Activated naive CD4-positive, alpha-beta T cell (primary cell): Measurements from ENCODE around the gene PIK3R5.
"Not testable (repeated sequence)": the region's sequence is repeated elsewhere in the genome, so short reads cannot be mapped to it uniquely, and the experiment has no call there.

Source experiments
- DNase-seq, 4 experiments: peaks; one replicate each; lab custom pipeline; 2025; lab: John Stamatoyannopoulos, UW

PIK3R5 gene

DNA sequence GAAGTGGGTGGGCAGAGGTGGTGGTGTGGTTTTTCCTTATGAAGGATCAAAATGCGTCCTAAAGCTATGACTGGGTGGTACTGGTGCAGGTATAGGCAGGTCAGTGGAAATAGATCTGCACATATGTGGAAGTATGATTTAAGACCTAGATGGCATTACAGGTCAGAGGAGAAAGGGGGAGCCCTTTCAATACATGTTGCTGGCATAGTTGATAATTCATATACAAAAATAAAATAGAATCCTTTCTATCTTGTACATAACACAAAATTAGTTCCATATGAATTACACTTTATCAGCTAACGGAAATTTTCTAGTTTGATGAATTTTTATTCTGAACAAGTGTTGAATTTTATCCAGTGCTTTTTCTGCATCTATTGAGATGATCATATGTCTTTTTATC lies 20.8 kb upstream of the PIK3R5 start:
- DNase-seq, result no peak

DNA sequence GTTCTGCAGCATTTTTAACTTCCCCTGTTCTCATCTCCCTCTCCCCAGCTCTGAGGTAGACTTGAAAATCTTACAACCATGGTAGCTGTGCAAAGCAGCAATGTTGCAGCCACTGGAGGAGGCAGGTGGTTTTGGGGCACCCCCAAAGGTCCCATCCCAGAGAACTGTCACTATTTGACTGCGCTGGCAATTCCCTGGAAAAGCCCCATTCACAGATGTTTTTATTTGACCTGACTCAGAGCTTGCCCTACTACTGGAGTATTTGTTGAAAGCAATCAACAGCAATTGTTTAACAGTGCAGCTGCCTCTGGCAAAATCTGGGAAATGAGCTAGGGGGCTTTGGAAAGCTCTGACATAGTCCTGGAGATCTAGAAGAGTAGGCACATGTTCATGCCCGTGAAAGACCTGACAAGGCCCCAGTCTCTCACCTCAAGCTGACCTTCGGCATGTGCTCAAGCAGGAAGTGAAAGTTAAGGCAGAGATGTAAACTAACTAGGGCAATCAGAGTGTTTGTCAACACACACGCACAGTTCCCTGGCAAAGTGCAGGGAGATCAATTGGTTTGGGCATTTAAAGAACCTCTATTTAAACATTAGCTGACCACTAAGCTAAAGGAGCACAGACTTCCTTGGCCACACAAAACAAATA lies 19.7 kb upstream of the PIK3R5 start:
- DNase-seq, result no peak

DNA sequence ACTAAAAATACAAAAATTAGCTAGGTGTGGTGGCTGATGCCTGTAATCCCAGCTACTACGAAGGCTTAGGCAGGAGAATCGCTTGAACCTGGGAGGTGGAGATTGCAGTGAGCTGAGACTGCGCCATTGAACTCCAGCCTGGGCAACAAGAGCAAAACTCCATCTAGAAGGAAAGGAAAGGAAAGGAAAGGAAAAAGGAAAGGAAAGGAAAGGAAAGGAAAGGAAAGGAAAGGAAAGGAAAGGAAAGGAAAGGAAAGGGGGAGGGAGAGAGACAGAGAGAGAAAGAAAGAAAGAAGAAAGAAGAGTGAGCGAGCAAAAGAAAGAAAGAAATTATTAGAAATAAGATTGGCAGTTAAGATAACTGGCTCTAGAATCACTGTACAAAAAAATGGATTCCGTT lies 18.7 kb upstream of the PIK3R5 start:
- not testable (repeated sequence) for DNase-seq

- no peak for DNase-seq
Measured at GRCh38 chr17:8981443-8981842, 15.9 kb upstream of the PIK3R5 start.

DNA sequence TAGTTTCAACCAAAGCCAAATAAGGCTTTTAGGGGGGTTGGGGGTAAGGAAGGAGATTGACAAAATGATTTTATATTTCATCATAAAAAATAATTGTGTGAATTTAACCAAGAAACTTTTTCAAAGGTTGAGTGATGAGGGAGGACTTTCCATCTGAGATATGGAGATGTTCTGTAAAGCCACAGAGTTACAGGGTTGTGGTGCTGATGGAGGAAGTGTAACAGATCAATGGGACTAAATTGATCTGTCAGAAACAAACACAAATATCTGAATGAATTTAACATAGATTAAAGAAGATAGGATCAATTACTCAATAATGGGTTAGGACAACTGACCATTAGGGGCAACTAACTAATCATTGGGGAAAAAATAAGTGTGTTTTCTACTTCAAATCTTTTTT lies 14.2 kb upstream of the PIK3R5 start:
- no peak for DNase-seq

DNA sequence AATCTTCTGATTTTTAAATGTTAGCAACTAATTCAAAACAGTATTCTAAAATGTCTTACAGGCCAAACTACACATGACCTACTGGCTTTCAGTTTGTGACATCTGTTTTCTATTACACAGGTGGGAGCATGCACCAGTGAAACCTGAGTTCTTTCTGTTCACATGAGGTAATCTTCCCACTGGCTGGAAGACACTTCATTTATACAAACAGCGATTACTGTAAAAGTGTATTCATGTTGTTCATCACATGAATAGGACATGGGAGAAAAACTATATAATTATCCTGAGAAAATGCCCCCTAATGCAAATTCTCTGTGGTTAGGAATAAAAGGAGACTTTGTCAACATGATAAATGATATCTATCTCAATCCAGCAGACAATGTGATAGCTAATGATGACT lies 11.1 kb upstream of the PIK3R5 start:
- no peak for DNase-seq

GRCh38 chr17:8975091-8975725 lies 9.7 kb upstream of the PIK3R5 start:
- no peak for DNase-seq

DNA sequence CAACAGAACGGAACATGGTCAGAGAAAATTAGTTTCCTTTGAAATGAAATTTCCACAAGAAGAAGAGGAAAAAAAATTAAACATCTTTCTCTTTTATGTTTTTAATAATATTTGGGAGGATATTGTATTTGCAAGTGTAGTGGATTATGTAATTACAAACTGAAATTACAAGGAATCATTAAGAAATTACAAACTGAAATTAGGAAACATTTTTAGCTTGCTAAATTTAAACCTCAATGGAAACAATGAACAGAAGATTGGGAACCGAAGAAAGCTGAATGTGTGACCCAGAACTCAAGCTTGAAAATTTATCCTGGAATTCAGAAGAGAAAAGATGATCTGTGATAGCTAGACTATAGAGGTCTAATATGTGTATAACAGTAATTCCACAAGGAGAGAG lies 4.4 kb upstream of the PIK3R5 start:
- DNase-seq, result no peak

GRCh38 chr17:8968503-8968902 lies 3.0 kb upstream of the PIK3R5 start:
- DNase-seq, result no peak

DNA sequence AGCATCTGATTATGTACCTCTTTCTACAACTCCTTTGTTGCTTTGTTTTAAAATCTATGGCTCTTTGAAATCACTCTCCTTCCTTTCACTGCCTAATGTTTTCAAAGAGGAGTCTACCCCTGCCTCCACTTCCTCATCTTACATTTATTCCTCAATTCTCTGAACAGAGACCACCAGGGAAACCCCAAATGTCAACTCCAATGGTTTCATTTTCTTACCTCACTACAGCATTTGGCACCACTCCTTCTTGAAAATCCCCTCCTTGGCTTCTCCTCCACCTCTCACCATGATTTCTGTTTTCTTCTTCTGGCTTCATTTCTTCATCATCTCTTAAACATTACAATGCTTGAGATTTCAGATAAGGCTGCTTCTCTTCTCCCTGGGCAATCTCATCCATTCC lies 2.4 kb upstream of the PIK3R5 start:
- no peak for DNase-seq

DNA sequence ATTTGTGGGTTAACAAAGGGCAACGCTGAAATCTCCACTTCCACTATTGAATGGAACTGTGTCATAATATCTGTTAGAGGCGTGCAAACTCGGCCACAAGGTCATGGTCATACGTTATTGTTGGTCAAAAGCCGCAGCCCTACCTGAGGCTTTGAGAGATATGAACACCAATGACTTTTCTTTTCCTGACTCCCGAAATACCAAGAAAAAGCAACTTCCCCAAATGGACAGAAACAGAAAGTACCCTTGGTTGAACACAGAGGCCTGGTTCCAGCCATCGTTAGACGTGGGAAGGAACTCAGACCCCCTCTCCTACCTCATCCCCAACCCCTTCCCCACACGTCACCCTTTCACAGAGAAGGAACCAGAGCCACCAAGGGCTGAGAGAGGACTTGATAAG lies 1.4 kb upstream of the PIK3R5 start:
- no peak for DNase-seq

DNA sequence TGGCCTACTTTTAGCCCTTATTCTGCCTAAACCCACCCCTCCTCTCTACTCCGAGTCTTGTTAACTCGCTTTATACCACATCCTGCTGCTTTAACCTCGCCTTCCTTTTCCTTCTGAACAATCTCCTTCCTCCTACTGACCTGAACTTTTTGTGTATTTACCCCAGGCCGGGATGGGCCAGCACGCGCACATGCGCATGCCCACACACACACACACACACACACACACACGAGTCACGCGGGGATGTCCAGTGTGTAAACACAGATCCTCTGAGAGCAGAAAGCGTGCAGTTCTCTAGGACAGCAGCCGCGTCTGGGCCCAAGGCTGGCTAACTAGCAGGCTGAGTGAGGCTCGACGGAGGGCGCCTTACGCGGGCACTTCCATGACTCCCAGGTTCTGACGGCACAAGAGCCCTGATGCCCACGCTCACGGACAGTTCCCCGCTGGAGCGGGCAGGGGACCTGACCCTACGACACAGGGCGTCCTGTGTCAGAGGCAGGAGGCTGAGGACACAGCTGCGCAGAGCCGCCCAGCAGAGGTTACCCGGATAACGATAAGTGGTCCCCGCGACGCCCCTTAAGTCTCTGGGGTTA lies 610 bp downstream of the PIK3R5 start:
- DNase-seq, result peak in 2 of 4 experiments; percentile 18 to 28

DNA sequence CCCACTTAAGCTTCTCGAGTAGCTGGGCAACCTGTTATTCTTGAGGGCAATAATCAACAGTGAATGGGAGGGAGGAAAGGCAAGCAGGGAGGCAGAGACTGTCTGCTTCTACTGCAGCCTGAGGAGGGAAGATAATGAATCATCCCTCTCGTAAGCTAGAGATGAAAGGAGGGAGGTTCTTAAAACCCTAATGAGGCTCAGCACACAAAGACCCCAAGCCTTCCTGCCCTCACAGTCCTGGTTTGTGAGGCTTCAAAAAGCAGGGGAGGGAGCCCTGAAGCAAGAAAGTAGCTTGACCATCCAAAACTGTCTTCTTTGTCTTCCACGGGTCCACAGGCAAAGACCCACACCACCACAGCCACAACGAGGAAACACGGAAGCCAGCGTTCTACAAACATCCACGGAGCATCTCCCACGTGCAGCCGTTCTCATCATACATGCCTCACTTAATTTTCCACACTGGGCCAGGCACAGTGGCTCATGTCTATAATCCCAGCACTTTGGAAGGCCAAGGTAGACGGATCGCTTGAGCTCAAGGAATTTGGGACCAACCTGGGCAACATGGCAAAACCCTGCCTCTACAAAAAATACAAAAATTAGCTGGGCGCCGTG lies 1.8 kb downstream of the PIK3R5 start:
- DNase-seq, result no peak

GRCh38 chr17:8963014-8963413 lies 2.5 kb downstream of the PIK3R5 start:
- no peak for DNase-seq

DNA sequence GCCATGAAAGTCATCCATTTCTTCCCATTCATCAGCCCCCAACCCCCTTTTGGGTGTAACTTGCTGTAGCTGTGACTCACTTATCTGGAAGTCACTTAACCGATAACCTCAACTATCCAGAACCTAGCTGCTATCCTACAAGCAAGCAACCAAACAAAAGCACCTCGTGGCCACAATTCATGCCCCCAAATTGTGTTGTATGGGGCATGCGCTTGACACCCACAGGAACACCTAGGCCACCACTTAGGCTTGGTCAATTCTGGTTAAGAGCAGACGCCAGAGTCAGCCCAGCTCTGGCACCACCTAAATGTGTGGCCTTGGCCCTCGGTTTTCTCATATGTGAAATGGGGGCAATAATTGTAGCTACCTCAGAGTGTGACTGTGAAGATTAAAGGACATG lies 3.7 kb downstream of the PIK3R5 start:
- DNase-seq, result no peak

DNA sequence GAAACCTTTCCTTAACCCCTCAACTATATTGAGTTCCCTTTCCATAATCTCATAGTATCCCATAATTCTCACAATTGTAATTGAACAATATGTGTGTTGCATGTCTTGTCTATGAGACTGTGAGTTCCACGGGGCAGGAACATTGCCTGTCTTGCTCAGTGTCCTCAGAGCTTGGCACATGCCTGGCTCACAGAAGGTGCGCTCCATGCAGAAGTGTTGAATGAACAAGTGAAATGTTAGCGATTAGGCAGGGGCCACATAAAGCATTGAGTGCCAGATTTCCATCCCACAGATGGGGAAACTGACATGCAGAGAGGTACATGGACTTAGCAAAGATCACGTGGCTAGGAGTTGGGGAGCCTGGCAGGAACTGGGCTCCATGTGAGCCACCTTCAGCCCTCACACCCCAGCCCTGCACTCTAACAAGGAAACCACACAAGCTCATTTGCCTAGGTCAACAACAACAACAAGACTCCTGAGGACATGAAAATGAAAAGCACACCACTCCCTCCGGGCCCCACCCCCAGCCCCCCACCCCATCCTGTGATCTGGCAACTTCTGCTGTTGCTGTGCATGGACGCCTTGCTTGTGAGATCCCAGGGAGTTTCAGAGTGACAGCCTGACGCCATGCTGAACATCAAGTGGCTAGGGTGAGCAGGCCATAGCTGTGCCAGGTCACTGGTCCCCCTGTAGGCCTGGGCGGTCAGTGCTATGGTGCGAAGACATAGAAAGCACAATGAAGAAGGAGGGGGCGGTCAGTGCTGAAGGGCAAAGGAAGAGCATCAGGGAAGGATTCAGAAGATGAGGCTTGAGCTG lies 5.0 kb downstream of the PIK3R5 start:
- DNase-seq, result no peak

DNA sequence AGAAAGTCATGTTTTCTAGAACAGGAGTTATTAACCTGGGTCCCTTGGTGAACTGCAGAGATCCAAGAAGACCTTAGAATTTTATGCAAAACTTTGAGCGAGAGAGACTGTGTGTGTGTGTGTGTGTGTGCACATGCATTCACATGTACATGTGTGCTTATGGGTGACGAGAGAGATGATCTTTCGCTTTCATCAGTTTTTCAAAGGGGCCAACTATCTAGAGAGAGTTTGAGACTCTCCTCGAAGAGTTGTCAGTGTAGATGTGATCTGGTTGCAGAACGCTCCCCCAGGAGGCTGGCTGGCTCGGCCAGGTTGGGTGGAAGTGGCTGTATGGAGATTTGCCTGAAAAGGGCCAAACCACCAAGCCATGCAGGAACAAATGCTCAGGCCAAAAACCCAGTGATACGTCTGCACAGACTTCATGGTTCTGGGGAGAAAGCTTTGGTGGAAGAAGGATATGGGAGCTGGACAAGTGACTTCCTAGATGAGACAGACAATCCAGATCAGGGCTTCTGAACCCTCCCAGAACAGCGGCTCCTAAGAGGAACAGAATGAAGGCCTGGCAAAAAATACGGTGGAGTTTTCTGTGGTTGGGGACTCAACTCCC lies 6.1 kb downstream of the PIK3R5 start:
- no peak for DNase-seq

GRCh38 chr17:8957721-8958120 lies 7.8 kb downstream of the PIK3R5 start:
- DNase-seq, result no peak

DNA sequence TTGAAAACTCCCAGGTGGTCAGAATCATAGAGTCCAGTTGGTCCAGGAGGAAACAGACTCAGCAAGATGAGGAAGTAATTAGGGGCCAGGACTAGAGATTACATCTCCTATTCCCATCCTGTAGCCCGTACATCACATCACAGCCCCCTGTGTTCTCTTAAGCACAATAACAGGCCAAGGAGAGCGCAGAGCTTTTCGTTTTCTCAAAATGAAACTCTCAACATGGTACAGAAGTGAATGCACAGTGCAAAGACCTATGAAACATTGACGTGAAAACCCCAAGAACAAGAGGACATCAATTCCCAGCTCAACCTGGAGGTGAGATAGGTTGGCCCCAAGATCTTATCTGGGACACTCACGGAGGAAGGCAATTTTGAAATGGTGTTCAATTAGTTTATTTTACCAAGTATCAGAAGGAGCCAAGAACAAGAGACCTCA lies 9.0 kb downstream of the PIK3R5 start:
- no peak for DNase-seq

DNA sequence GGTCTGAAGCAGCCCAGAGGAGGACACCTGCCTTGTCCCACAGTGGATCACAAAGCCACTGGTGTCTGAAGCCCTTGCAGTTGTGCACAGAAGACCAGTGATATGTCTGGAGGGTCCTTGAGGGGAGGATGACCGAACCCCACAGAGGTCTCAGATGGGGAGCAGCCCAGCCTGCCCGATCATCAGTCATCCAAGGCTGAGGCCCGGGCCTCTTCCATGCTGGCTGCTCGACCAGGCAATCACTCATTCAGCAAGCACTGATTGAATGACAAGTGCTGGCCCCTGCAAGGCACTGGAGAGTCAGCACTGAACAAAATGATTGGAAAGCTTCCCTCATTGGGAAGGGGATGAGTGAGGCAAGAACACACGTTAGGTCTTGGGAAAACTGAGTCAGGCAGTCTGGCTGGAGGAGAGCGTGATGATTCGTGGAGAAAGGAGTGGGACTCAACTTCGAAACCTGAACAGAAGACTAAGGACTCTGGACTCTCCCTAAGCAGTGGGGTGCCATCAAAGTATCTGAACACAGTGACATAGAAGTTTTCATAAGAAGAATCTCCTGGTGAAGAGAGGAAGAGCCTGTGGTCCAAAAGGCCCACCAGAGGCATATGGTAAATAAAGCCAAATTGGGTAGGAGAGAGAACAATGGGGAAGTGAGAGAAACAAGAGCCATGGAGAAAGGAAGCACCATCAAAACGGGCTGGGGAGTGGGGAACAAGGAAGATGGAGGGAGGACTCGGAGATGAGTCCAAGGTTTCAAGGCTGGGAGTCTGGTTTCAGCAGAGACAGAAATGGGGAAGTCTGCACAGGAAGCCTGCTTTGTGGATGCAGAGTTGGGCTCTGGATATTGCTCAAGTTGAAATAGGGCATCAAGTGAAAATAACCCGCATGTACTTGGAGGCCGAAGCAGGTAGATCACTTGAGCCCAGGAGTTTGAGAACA lies 10.2 kb downstream of the PIK3R5 start:
- no peak for DNase-seq

DNA sequence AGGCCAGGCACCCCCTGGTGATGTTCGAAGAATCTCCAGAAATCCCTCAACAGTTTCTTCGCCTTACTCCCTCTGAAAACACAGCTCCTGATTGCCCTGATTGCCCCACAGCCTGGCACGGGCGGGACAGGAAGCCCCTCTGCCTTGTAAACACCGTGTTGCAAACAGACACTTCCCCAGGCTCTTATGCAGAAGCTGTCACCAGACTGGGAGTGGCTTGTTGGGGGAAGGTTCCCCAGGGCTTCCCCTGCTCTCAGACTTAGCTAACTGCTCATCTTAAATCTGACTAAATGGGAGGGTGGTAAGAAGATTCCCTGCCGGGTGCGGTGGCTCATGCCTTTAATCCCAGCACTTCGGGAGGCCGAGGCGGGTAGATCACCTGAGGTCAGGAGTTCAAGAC lies 11.2 kb downstream of the PIK3R5 start:
- DNase-seq, result peak in 2 of 4 experiments; percentile 58 to 62
